NT2/D1 (cell line): ENCODE measurements around the gene PON2.

Experiments used
- SUZ12 ChIP-seq: IDR thresholded peaks from 2 replicates; pipeline ENCODE4 v1.6.1; 2011; ENCODE audit not compliant: insufficient read length, insufficient read depth; ENCODE audit errors: extremely low read depth
- YY1 ChIP-seq: IDR thresholded peaks from 2 replicates; pipeline ENCODE4 v1.6.1; 2011; ENCODE audit not compliant: insufficient read length, insufficient read depth
- ZNF274 ChIP-seq: IDR thresholded peaks from 2 replicates; pipeline ENCODE4 v1.6.1; 2011; ENCODE audit warnings: mild to moderate bottlenecking, low read depth, low read length

GRCh38 chr7:95433129-95433528 is 1.7 kb downstream of the PON2 start:
- TF ChIP-seq SUZ12 (no peak), ZNF274 (no peak), YY1 (no peak)
